ENCODE results near the gene FAM222B. TPM values are rescaled to one million over a fixed set of nuclear protein-coding genes. Genes with fewer than 3 reads are reported as not detected.
A peak's percentile ranks its signal among the peaks of the same experiment; 100 is the strongest.

Gene FAM222B
- total RNA-seq, 1 experiment from 2014 or later: 94.6 TPM

DNA sequence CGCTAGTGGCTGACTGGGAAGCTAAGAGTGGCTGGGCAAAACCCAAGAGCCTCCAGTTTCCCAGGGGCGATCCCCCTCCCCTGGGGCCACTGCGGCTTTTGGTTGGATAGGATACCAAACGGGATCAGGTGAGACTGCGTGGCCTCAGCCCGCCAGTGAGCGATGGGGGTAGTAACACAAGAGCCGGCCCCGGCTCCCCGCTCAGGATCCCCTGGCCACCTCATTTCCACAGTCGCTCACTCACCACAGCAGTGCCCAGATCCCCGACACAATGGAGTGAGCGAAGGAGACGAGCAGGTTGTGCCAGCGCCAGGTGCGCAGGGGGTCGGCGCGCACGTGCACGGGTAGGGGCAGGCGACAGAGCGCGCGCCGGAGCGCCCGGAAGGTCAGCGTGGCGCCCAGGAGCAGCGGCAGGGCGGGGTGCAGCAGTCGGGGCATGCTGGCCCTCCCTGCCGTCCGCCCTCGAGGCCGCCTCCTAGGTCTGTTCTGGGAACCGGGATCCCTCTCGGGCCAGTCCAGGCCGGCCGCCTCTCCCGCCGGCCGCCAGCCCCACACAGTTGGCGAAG, 116.8 kb downstream of the FAM222B start (continued):
- TF ChIP-seq, protein P1, sequence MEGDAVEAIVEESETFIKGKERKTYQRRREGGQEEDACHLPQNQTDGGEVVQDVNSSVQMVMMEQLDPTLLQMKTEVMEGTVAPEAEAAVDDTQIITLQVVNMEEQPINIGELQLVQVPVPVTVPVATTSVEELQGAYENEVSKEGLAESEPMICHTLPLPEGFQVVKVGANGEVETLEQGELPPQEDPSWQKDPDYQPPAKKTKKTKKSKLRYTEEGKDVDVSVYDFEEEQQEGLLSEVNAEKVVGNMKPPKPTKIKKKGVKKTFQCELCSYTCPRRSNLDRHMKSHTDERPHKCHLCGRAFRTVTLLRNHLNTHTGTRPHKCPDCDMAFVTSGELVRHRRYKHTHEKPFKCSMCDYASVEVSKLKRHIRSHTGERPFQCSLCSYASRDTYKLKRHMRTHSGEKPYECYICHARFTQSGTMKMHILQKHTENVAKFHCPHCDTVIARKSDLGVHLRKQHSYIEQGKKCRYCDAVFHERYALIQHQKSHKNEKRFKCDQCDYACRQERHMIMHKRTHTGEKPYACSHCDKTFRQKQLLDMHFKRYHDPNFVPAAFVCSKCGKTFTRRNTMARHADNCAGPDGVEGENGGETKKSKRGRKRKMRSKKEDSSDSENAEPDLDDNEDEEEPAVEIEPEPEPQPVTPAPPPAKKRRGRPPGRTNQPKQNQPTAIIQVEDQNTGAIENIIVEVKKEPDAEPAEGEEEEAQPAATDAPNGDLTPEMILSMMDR (IDR thresholded peaks at IDR 0.05): no peak
- TF ChIP-seq FOXK1 (CRISPR knock-in tag; IDR thresholded peaks at IDR 0.05): peak; percentile 74
- TF ChIP-seq, protein P2, sequence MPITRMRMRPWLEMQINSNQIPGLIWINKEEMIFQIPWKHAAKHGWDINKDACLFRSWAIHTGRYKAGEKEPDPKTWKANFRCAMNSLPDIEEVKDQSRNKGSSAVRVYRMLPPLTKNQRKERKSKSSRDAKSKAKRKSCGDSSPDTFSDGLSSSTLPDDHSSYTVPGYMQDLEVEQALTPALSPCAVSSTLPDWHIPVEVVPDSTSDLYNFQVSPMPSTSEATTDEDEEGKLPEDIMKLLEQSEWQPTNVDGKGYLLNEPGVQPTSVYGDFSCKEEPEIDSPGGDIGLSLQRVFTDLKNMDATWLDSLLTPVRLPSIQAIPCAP (CRISPR knock-in tag; IDR thresholded peaks at IDR 0.05): 0 out of 2 replicates have a peak, but pooled peaks have one; percentile 54
- no peak for TF ChIP-seq GTF2I (CRISPR knock-in tag; conservative IDR thresholded peaks at IDR 0.05)
- TF ChIP-seq ZBTB21 (CRISPR knock-in tag; IDR thresholded peaks at IDR 0.05; ENCODE audit: borderline replicate concordance): 0 out of 2 replicates have a peak, but pooled peaks have one; percentile 53
- peak; percentile 72 for TF ChIP-seq ZNF232 (CRISPR knock-in tag; IDR thresholded peaks at IDR 0.05)
- peak; percentile 23; the same call in 1 of the 2 replicates for TF ChIP-seq EMX1 (CRISPR knock-in tag; IDR thresholded peaks at IDR 0.05)
- TF ChIP-seq ZNF532 (CRISPR knock-in tag; IDR thresholded peaks at IDR 0.05; ENCODE audit: borderline replicate concordance): peak; percentile 40; the same call in 1 of the 2 replicates
- TF ChIP-seq, protein P3, sequence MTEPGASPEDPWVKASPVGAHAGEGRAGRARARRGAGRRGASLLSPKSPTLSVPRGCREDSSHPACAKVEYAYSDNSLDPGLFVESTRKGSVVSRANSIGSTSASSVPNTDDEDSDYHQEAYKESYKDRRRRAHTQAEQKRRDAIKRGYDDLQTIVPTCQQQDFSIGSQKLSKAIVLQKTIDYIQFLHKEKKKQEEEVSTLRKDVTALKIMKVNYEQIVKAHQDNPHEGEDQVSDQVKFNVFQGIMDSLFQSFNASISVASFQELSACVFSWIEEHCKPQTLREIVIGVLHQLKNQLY (CRISPR knock-in tag; IDR thresholded peaks at IDR 0.05): peak; percentile 48; the same call in 1 of the 2 replicates
- 0 out of 2 replicates have a peak, but pooled peaks have one; percentile 53 for TF ChIP-seq CREM (CRISPR knock-in tag; IDR thresholded peaks at IDR 0.05)
- TF ChIP-seq IRF2 (CRISPR knock-in tag; IDR thresholded peaks at IDR 0.05; ENCODE audit: borderline replicate concordance, low read depth): 0 out of 2 replicates have a peak, but pooled peaks have one; percentile 48
- 0 out of 2 replicates have a peak, but pooled peaks have one; percentile 10 for TF ChIP-seq ATF2 (CRISPR knock-in tag; IDR thresholded peaks at IDR 0.05; ENCODE audit: borderline replicate concordance, low read depth)
- 0 out of 2 replicates have a peak, but pooled peaks have one; percentile 13 for TF ChIP-seq ATF1 (CRISPR knock-in tag; IDR thresholded peaks at IDR 0.05)
- TF ChIP-seq, protein P4, sequence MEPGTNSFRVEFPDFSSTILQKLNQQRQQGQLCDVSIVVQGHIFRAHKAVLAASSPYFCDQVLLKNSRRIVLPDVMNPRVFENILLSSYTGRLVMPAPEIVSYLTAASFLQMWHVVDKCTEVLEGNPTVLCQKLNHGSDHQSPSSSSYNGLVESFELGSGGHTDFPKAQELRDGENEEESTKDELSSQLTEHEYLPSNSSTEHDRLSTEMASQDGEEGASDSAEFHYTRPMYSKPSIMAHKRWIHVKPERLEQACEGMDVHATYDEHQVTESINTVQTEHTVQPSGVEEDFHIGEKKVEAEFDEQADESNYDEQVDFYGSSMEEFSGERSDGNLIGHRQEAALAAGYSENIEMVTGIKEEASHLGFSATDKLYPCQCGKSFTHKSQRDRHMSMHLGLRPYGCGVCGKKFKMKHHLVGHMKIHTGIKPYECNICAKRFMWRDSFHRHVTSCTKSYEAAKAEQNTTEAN (CRISPR knock-in tag; IDR thresholded peaks at IDR 0.05): peak; percentile 85
- TF ChIP-seq ZNF671 (CRISPR knock-in tag; IDR thresholded peaks at IDR 0.05): peak; percentile 94
- peak; percentile 86 for TF ChIP-seq AR (CRISPR knock-in tag; IDR thresholded peaks at IDR 0.05)
- peak; percentile 52 for TF ChIP-seq USF1 (CRISPR knock-in tag; IDR thresholded peaks at IDR 0.05)
- TF ChIP-seq, protein P5, sequence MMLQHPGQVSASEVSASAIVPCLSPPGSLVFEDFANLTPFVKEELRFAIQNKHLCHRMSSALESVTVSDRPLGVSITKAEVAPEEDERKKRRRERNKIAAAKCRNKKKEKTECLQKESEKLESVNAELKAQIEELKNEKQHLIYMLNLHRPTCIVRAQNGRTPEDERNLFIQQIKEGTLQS (CRISPR knock-in tag; conservative IDR thresholded peaks at IDR 0.05): no peak
- TF ChIP-seq JUN (CRISPR knock-in tag; IDR thresholded peaks at IDR 0.05): peak; percentile 74

All from WTC11 (cell line).